Measurements from ENCODE around the gene TNPO2. TPM values are rescaled to one million over a fixed set of nuclear protein-coding genes. Genes with fewer than 3 reads are reported as not detected.

The TNPO2 gene
- total and polyA plus RNA-seq, 2 of the 13 experiments (the other 11 are each of a cell fraction or from before 2014, with no cell fraction given), result 31.7 to 61.0 TPM

- TF ChIP-seq, protein P1, sequence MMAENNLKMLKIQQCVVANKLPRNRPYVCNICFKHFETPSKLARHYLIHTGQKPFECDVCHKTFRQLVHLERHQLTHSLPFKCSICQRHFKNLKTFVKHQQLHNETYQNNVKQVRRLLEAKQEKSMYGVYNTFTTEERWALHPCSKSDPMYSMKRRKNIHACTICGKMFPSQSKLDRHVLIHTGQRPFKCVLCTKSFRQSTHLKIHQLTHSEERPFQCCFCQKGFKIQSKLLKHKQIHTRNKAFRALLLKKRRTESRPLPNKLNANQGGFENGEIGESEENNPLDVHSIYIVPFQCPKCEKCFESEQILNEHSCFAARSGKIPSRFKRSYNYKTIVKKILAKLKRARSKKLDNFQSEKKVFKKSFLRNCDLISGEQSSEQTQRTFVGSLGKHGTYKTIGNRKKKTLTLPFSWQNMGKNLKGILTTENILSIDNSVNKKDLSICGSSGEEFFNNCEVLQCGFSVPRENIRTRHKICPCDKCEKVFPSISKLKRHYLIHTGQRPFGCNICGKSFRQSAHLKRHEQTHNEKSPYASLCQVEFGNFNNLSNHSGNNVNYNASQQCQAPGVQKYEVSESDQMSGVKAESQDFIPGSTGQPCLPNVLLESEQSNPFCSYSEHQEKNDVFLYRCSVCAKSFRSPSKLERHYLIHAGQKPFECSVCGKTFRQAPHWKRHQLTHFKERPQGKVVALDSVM (CRISPR knock-in tag; IDR thresholded peaks at IDR 0.05), result 0 out of 2 replicates have a peak, but pooled peaks have one; percentile 25
- TF ChIP-seq ZNF296 (CRISPR knock-in tag; conservative IDR thresholded peaks at IDR 0.05), result 0 out of 2 replicates have a peak, but pooled peaks have one; percentile 74
- TF ChIP-seq SRSF4 (IDR thresholded peaks at IDR 0.05; ENCODE audit: low read depth, low read length, poor library complexity, severe bottlenecking), result no peak
- TF ChIP-seq, protein P2, sequence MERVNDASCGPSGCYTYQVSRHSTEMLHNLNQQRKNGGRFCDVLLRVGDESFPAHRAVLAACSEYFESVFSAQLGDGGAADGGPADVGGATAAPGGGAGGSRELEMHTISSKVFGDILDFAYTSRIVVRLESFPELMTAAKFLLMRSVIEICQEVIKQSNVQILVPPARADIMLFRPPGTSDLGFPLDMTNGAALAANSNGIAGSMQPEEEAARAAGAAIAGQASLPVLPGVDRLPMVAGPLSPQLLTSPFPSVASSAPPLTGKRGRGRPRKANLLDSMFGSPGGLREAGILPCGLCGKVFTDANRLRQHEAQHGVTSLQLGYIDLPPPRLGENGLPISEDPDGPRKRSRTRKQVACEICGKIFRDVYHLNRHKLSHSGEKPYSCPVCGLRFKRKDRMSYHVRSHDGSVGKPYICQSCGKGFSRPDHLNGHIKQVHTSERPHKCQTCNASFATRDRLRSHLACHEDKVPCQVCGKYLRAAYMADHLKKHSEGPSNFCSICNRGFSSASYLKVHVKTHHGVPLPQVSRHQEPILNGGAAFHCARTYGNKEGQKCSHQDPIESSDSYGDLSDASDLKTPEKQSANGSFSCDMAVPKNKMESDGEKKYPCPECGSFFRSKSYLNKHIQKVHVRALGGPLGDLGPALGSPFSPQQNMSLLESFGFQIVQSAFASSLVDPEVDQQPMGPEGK (CRISPR knock-in tag; IDR thresholded peaks at IDR 0.05), result no peak; the same call in 1 of the 2 replicates
- peak; percentile 82; the same call in 1 of the 2 replicates for TF ChIP-seq ZNF225 (CRISPR knock-in tag; IDR thresholded peaks at IDR 0.05)
- TF ChIP-seq DNMT3B (CRISPR knock-in tag; conservative IDR thresholded peaks at IDR 0.05), result peak; percentile 84; the same call in 1 of the 2 replicates
- 0 out of 2 replicates have a peak, but pooled peaks have one; percentile 62 for TF ChIP-seq SP2 (CRISPR knock-in tag; IDR thresholded peaks at IDR 0.05)
- peak; percentile 23 for TF ChIP-seq CTCF (CRISPR knock-in tag; IDR thresholded peaks at IDR 0.05)
- TF ChIP-seq ZNF562 (CRISPR knock-in tag; IDR thresholded peaks at IDR 0.05; ENCODE audit: borderline replicate concordance), result no peak
- TF ChIP-seq SMARCC2 (IDR thresholded peaks at IDR 0.05), result no peak
- peak; percentile 50; the same call in 1 of the 2 replicates for TF ChIP-seq THAP8 (CRISPR knock-in tag; IDR thresholded peaks at IDR 0.05; ENCODE audit: borderline replicate concordance)
- TF ChIP-seq POLR2A (IDR thresholded peaks at IDR 0.05; ENCODE audit: insufficient read depth in 1 of 2, low read depth in 2 of 2, low read length in 2 of 2), result peak; percentile 72 to 96
- peak; percentile 62; the same call in 1 of the 2 replicates for TF ChIP-seq RFXAP (CRISPR knock-in tag; IDR thresholded peaks at IDR 0.05; ENCODE audit: borderline replicate concordance)
- TF ChIP-seq, protein P3, sequence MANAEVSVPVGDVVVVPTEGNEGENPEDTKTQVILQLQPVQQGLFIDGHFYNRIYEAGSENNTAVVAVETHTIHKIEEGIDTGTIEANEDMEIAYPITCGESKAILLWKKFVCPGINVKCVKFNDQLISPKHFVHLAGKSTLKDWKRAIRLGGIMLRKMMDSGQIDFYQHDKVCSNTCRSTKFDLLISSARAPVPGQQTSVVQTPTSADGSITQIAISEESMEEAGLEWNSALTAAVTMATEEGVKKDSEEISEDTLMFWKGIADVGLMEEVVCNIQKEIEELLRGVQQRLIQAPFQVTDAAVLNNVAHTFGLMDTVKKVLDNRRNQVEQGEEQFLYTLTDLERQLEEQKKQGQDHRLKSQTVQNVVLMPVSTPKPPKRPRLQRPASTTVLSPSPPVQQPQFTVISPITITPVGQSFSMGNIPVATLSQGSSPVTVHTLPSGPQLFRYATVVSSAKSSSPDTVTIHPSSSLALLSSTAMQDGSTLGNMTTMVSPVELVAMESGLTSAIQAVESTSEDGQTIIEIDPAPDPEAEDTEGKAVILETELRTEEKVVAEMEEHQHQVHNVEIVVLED (CRISPR knock-in tag; IDR thresholded peaks at IDR 0.05; ENCODE audit: borderline replicate concordance), result peak; percentile 81; the same call in 1 of the 2 replicates
- peak; percentile 83 for TF ChIP-seq ELF1 (CRISPR knock-in tag; IDR thresholded peaks at IDR 0.05)
- TF ChIP-seq, protein P4, sequence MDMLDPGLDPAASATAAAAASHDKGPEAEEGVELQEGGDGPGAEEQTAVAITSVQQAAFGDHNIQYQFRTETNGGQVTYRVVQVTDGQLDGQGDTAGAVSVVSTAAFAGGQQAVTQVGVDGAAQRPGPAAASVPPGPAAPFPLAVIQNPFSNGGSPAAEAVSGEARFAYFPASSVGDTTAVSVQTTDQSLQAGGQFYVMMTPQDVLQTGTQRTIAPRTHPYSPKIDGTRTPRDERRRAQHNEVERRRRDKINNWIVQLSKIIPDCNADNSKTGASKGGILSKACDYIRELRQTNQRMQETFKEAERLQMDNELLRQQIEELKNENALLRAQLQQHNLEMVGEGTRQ (IDR thresholded peaks at IDR 0.05; ENCODE audit: low read depth, low read length), result peak; percentile 96
- TF ChIP-seq, protein P4 (CRISPR knock-in tag; IDR thresholded peaks at IDR 0.05; ENCODE audit: borderline replicate concordance), result peak; percentile 95; the same call in 1 of the 2 replicates
Measured at GRCh38 chr19:12681074-12681987, 42.4 kb downstream of the TNPO2 start, which contains the start of gene DHPS (continued).
